Stomach (tissue), 9 donors: Measurements from ENCODE around the gene KLHL29. TPM values are rescaled to one million over a fixed set of nuclear protein-coding genes. Genes with fewer than 3 reads are reported as not detected.

Experiments used
- DNase-seq, 2 donors: peaks; one replicate each; pipeline versions ENCODE4 v3.0.0 to v3.0.0-alpha.2; 2013 to 2019
- H3K27ac ChIP-seq, 5 donors: fragments of 200-600 bp in 4 of 5; sonication (generic) in 4 of 5; one replicate each; pipeline ENCODE4 v1.5.1; 2013 to 2019; ENCODE audit warnings: mild to moderate bottlenecking in 1 of 5, moderate library complexity in 1 of 5
- H3K27me3 ChIP-seq, 3 donors: fragments of 200-600 bp; sonication (generic); one replicate each; pipeline ENCODE4 v1.5.1; 2017 to 2019; ENCODE audit warnings: mixed run types in 1 of 3
- H3K36me3 ChIP-seq, 4 donors: fragments of 200-600 bp; sonication (generic); 1 replicate in 3 of 4; 2 replicates in 1 of 4; pipeline ENCODE4 v1.5.1; 2016 to 2019
- H3K4me1 ChIP-seq, 4 donors: fragments of 200-600 bp; sonication (generic); one replicate each; pipeline ENCODE4 v1.5.1; 2016 to 2019
- H3K4me3 ChIP-seq, 4 donors: fragments of 200-600 bp; sonication (generic) in 3 of 4; one replicate each; pipeline ENCODE4 v1.5.1; 2016 to 2019; ENCODE audit warnings: mild to moderate bottlenecking in 1 of 4
- H3K9me3 ChIP-seq, 4 donors: fragments of 200-600 bp; sonication (generic); one replicate each; pipeline ENCODE4 v1.5.1; 2016 to 2019
- EP300 ChIP-seq: sonication (generic); formaldehyde crosslinking; IDR thresholded peaks from one replicate; pipeline ENCODE4 v1.6.1; 2017; ENCODE audit warnings: antibody characterized with exemption
- POLR2A ChIP-seq, 4 donors: fragments of 450-650 bp; IDR thresholded peaks; one replicate each; pipeline ENCODE4 v1.6.1; 2016; ENCODE audit warnings: antibody characterized with exemption in 4 of 4, control low read depth in 2 of 4, mild to moderate bottlenecking in 1 of 4, moderate library complexity in 1 of 4
- POLR2AphosphoS5 ChIP-seq, 3 donors: sonication (generic); formaldehyde crosslinking; IDR thresholded peaks; one replicate each; pipeline ENCODE4 v1.6.1; 2016; ENCODE audit warnings: antibody characterized with exemption in 3 of 3
- WGBS, 5 donors: extraction: QIAGEN DNeasy Blood & Tissue Kit in 3 of 5; methylation state at CpG; one replicate each; pipeline versions ENCODE4 v1.1.5 to v1.1.7; 2013 to 2018; 5-methylcytosine and 5-hydroxymethylcytosine counted together
- intact Hi-C: fragments of 100-400 bp; cut with DNase I; formaldehyde crosslinking; loops from one replicate; pipeline ENCODE4 v1.15.1; 2023; ENCODE audit warnings: low total_unique reads
- polyA plus RNA-seq, 3 donors: library from polyadenylated mRNA; stranded (reverse); fragments of 200-250 nt; gene quantifications; one replicate each; pipeline ENCODE4 v1.2.3, GENCODE V29; 2013
- total RNA-seq, 5 donors: library from RNA; depleted of rRNA; stranded (reverse); fragments of >200 nt; gene quantifications; one replicate each; pipeline versions ENCODE4 v1.1.0 to v1.2.3, GENCODE V29; 2014 to 2016
- TF ChIP-seq, protein P1 (sequence below), 7 experiments: fragments of 450-650 bp in 4 of 7; fragments of 200-600 bp in 3 of 7; sonication (generic) in 3 of 7; IDR thresholded peaks; one replicate each; pipeline ENCODE4 v1.5.1; 2016 to 2019; ENCODE audit warnings: antibody characterized with exemption in 7 of 7, control low read depth in 2 of 7, mild to moderate bottlenecking in 1 of 7
- donor health status: healthy with polysubstance abuse.
- donor health status: Bipolar disorder and iron deficiency.
- donor health status: healthy.

Gene KLHL29
- total and polyA plus RNA-seq, 8 donors, result under 0.01 to 6.6 (median 1.3) TPM

DNA sequence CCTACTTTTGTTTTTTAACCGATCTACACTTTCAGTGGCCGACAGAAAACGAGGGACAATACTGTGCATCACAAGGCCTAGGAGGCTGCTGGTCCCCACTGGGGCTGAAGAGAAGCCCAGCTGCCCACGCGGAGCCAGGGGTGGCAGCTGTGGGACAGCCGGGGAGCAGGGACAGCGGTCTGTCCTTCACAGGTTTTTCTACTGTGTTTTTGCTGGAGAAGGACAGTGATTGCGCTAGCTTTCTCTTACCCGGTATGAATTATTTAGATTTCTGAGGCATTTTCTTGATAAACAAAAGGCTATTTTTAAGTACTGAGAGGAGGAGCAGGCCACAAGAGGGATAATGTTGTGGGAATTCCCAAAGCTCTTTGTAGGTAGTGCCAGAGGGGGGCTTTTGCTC is 322.1 kb downstream of the KLHL29 start:
- intact Hi-C loops, result no loop called here
- H3K4me3 ChIP-seq, result no peak overlapping the region
- TF ChIP-seq EP300 (no peak), POLR2A (IDR thresholded peaks at IDR 0.05) (no peak), POLR2AphosphoS5 (IDR thresholded peaks at IDR 0.05) (no peak)
- TF ChIP-seq, protein P1, sequence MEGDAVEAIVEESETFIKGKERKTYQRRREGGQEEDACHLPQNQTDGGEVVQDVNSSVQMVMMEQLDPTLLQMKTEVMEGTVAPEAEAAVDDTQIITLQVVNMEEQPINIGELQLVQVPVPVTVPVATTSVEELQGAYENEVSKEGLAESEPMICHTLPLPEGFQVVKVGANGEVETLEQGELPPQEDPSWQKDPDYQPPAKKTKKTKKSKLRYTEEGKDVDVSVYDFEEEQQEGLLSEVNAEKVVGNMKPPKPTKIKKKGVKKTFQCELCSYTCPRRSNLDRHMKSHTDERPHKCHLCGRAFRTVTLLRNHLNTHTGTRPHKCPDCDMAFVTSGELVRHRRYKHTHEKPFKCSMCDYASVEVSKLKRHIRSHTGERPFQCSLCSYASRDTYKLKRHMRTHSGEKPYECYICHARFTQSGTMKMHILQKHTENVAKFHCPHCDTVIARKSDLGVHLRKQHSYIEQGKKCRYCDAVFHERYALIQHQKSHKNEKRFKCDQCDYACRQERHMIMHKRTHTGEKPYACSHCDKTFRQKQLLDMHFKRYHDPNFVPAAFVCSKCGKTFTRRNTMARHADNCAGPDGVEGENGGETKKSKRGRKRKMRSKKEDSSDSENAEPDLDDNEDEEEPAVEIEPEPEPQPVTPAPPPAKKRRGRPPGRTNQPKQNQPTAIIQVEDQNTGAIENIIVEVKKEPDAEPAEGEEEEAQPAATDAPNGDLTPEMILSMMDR (IDR thresholded peaks at IDR 0.05), result no peak
- no peaks in the 10 kb centered on the region for H3K27me3 ChIP-seq
- peak overlapping the region in 2 of 5 donors; percentile 11 to 32 for H3K27ac ChIP-seq
- peaks cover 0 to 75% (median 58%) of the 10 kb centered on the region in 4 donors for H3K36me3 ChIP-seq
- H3K4me1 ChIP-seq, result peaks cover 0 to 11% (median 5%) of the 10 kb centered on the region in 4 donors
- no peaks in the 10 kb centered on the region for H3K9me3 ChIP-seq
- 62 to 77% (median 69%) methylated on average over 9 of the region's 9 CpGs for WGBS, 5 donors
- no peak for DNase-seq

DNA sequence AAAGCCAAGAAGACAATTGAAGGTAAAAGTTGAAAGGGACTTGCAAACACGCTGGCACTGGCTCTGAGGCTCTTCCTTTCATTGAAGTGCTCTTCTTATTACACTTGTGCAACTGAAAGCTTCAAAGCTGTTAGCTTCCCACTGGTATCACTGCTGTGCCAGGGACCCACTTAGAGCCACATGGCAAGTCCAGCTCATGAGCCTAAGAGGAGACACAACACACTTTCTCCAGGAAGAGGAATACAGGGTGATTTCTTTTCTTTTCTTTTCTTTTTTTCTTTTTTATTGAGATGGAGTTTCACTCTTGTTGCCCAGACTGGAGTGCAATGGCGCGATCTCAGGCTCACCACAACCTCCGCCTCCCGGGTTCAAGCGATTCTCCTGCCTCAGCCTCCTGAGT is 323.8 kb downstream of the KLHL29 start:
- H3K27me3 ChIP-seq, result no peaks in the 10 kb centered on the region
- WGBS, 5 donors, result 88 to 99% (median 97%) methylated on average over 6 of the region's 6 CpGs
- H3K36me3 ChIP-seq, result peaks cover 0 to 60% (median 46%) of the 10 kb centered on the region in 4 donors
- H3K4me3 ChIP-seq, result no peak overlapping the region
- H3K4me1 ChIP-seq, result peaks cover 0 to 14% (median 6%) of the 10 kb centered on the region in 4 donors
- TF ChIP-seq POLR2AphosphoS5 (IDR thresholded peaks at IDR 0.05), result no peak
- TF ChIP-seq POLR2A (IDR thresholded peaks at IDR 0.05), result no peak
- TF ChIP-seq, protein P1 (IDR thresholded peaks at IDR 0.05), result no peak
- TF ChIP-seq EP300, result no peak
- no peak overlapping the region for H3K27ac ChIP-seq
- no peaks in the 10 kb centered on the region for H3K9me3 ChIP-seq
- intact Hi-C loops, result no loop called here
- DNase-seq, result no peak

DNA sequence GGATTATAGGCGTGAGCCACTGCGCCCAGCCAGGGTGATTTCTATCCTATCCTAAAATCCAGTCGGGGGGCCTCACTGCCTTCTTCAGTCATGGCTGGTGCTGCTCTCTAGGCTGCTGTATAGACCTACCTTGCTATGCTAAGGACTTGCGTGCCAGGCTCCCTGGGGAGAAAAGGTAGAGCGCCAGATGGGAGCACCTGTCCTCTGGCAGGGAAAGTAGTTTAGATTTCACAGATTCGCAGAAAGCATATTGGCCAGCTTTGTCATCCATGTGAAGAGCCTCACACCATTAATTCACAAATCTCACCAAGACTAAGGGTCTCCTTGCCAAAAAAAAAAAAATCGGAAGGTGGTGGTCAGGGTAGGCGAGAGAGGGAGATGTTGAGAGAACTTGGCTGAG is 324.3 kb downstream of the KLHL29 start:
- no peaks in the 10 kb centered on the region for H3K27me3 ChIP-seq
- peaks cover 0 to 14% (median 6%) of the 10 kb centered on the region in 4 donors for H3K4me1 ChIP-seq
- intact Hi-C loops, result no loop called here
- H3K36me3 ChIP-seq, result peaks cover 0 to 55% (median 43%) of the 10 kb centered on the region in 4 donors
- H3K27ac ChIP-seq, result no peak overlapping the region
- DNase-seq, result no peak
- H3K4me3 ChIP-seq, result no peak overlapping the region
- 96 to 99% (median 97%) methylated on average over 8 of the region's 8 CpGs for WGBS, 5 donors
- no peak for TF ChIP-seq POLR2AphosphoS5 (IDR thresholded peaks at IDR 0.05)
- TF ChIP-seq, protein P1 (IDR thresholded peaks at IDR 0.05), result no peak
- no peak for TF ChIP-seq POLR2A (IDR thresholded peaks at IDR 0.05)
- TF ChIP-seq EP300, result no peak
- no peaks in the 10 kb centered on the region for H3K9me3 ChIP-seq

DNA sequence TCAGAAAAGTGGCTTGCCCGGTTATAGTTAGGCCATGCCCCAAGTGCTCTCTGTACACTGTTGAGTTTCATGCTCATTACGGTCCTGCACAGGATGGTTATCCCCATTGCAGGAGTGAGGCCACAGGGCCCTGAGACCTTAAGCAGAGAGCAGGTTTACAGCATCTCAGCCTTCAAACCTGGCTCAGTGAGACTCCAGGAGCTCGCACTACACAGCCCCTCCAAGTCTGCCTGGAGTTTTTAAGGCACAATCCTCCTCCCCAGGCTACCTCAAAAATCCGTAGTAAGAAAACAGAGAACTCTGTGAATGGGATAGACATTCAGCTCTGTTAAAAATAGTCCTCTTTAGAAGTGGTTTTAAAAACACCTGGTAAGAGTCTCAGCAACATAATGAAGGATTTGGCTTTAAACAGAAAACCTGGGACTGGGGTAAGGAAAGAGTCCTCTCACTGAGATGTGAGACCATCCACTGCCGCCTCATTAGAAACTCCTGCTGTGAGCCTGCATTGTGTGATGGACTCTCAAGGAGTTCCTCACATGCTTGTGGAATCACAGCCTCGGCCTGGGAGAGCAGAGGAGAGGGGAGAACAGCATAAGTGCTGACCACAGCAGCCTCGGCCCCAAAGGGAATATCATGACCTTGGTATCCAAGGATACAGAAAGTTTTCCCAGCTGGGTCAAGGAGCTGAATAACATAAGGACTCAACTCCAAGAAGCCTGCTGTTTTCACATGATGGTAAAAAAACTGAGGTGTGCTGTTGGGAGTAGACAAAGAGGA is 327.2 kb downstream of the KLHL29 start:
- H3K4me1 ChIP-seq, result peaks cover 0 to 9% (median 3%) of the 10 kb centered on the region in 4 donors
- H3K9me3 ChIP-seq, result no peaks in the 10 kb centered on the region
- peak in 1 of 2 donors; percentile 31 for DNase-seq
- peaks cover 0 to 26% (median 23%) of the 10 kb centered on the region in 4 donors for H3K36me3 ChIP-seq
- no peak overlapping the region for H3K27ac ChIP-seq
- no peak overlapping the region for H3K4me3 ChIP-seq
- 78 to 88% (median 82%) methylated on average over 7 of the region's 7 CpGs for WGBS, 5 donors
- intact Hi-C loops, result no loop called here
- no peaks in the 10 kb centered on the region for H3K27me3 ChIP-seq
- TF ChIP-seq, protein P1 (IDR thresholded peaks at IDR 0.05), result no peak
- TF ChIP-seq POLR2AphosphoS5 (IDR thresholded peaks at IDR 0.05) (no peak), POLR2A (IDR thresholded peaks at IDR 0.05) (no peak), EP300 (no peak)
